Measurements from ENCODE around the gene PPP1R9A.

GRCh38 chr7:95056901-95057300, 149.5 kb downstream of the PPP1R9A start:
- TF ChIP-seq, protein P1, sequence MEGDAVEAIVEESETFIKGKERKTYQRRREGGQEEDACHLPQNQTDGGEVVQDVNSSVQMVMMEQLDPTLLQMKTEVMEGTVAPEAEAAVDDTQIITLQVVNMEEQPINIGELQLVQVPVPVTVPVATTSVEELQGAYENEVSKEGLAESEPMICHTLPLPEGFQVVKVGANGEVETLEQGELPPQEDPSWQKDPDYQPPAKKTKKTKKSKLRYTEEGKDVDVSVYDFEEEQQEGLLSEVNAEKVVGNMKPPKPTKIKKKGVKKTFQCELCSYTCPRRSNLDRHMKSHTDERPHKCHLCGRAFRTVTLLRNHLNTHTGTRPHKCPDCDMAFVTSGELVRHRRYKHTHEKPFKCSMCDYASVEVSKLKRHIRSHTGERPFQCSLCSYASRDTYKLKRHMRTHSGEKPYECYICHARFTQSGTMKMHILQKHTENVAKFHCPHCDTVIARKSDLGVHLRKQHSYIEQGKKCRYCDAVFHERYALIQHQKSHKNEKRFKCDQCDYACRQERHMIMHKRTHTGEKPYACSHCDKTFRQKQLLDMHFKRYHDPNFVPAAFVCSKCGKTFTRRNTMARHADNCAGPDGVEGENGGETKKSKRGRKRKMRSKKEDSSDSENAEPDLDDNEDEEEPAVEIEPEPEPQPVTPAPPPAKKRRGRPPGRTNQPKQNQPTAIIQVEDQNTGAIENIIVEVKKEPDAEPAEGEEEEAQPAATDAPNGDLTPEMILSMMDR (IDR thresholded peaks at IDR 0.05 in 4 of 5, conservative IDR thresholded peaks at IDR 0.05 in 1 of 5), result no peak
- TF ChIP-seq POLR2A (IDR thresholded peaks at IDR 0.05), result no peak
